Effector CD4-positive, alpha-beta T cell (primary cell): ENCODE data around the gene ITGAX.

Experiments
- DNase-seq: peaks from one replicate; pipeline ENCODE4 v3.0.0-alpha.2; 2020

Gene ITGAX

GRCh38 chr16:31376705-31377104, 21.7 kb downstream of the ITGAX start:
- no peak for DNase-seq

GRCh38 chr16:31377210-31377903, 22.4 kb downstream of the ITGAX start:
- no peak for DNase-seq

- DNase-seq = no peak
These were observed 25.2 kb downstream of the ITGAX start for GRCh38 chr16:31380201-31380600.

GRCh38 chr16:31382485-31383161, 27.6 kb downstream of the ITGAX start:
- peak; percentile 21 for DNase-seq

GRCh38 chr16:31385680-31386079, 30.7 kb downstream of the ITGAX start:
- no peak for DNase-seq

GRCh38 chr16:31386157-31386984, 31.4 kb downstream of the ITGAX start:
- DNase-seq = no peak

GRCh38 chr16:31388535-31388934, 33.6 kb downstream of the ITGAX start:
- no peak for DNase-seq

GRCh38 chr16:31390504-31391041, 35.6 kb downstream of the ITGAX start:
- DNase-seq = no peak

- DNase-seq = no peak
These were observed 38.1 kb downstream of the ITGAX start, which contains the start of gene ITGAD for GRCh38 chr16:31393056-31393455. Gene ITGAD (plus strand): TSS chr16:31393335. CDS start chr16:31393361, 26 bp downstream.

GRCh38 chr16:31395647-31396046, 40.7 kb downstream of the ITGAX start:
- no peak for DNase-seq

- DNase-seq = no peak
These were observed 42.2 kb downstream of the ITGAX start for GRCh38 chr16:31397096-31397660.

GRCh38 chr16:31397701-31398100, 42.7 kb downstream of the ITGAX start:
- DNase-seq = no peak

- DNase-seq = no peak
These were observed 45.2 kb downstream of the ITGAX start for GRCh38 chr16:31400191-31400590.

- DNase-seq = no peak
These were observed 46.5 kb downstream of the ITGAX start for GRCh38 chr16:31401436-31401835.

GRCh38 chr16:31402687-31403086, 47.7 kb downstream of the ITGAX start:
- no peak for DNase-seq

- DNase-seq = no peak
These were observed 48.8 kb downstream of the ITGAX start for GRCh38 chr16:31403590-31404352.

GRCh38 chr16:31404353-31405064, 49.5 kb downstream of the ITGAX start:
- DNase-seq = no peak

- DNase-seq = no peak
These were observed 52.4 kb downstream of the ITGAX start for GRCh38 chr16:31407406-31407805.

- DNase-seq = no peak
These were observed 54.5 kb downstream of the ITGAX start for GRCh38 chr16:31409433-31409832.

GRCh38 chr16:31410082-31410481, 55.1 kb downstream of the ITGAX start:
- no peak for DNase-seq
